Gastrocnemius medialis (tissue), 4 donors: ENCODE data around the gene TPX2. TPM values are rescaled to one million over a fixed set of nuclear protein-coding genes. Genes with fewer than 3 reads are reported as not detected.
"Not testable (repeated sequence)": the region's sequence is repeated elsewhere in the genome, so short reads cannot be mapped to it uniquely, and the experiment has no call there.

Experiments used
- ATAC-seq, 2 donors: fragments of 150-250 bp; one replicate each; pipeline ENCODE4 v1.9.1; 2016
- DNase-seq, 2 donors: peaks; one replicate each; pipeline ENCODE4 v3.0.0-alpha.2; 2019
- H3K27ac ChIP-seq, 4 donors: fragments of 200-600 bp; sonication (generic); 1 replicate in 1 of 4; 2 replicates in 3 of 4; pipeline ENCODE4 v1.5.1; 2016 to 2018; ENCODE audit warnings: mild to moderate bottlenecking in 2 of 4, moderate library complexity in 1 of 4
- H3K27me3 ChIP-seq, 3 donors: fragments of 200-600 bp; sonication (generic) in 2 of 3; 1 replicate in 1 of 3; 2 replicates in 2 of 3; pipeline versions ENCODE4 v1.5.1 to v1.6.0; 2016 to 2019; ENCODE audit warnings: mild to moderate bottlenecking in 1 of 3, moderate library complexity in 1 of 3
- H3K36me3 ChIP-seq, 2 donors: fragments of 200-600 bp; sonication (generic) in 1 of 2; one replicate each; pipeline ENCODE4 v1.5.1; 2017 to 2018
- H3K4me1 ChIP-seq, 2 donors: fragments of 200-600 bp; sonication (generic) in 1 of 2; one replicate each; pipeline ENCODE4 v1.5.1; 2016 to 2017; ENCODE audit warnings: mild to moderate bottlenecking in 2 of 2
- H3K4me3 ChIP-seq, 4 donors: fragments of 200-600 bp; sonication (generic) in 3 of 4; 1 replicate in 1 of 4; 2 replicates in 3 of 4; pipeline ENCODE4 v1.5.1; 2016 to 2019; ENCODE audit warnings: mild to moderate bottlenecking in 2 of 4
- H3K9me3 ChIP-seq, 3 donors: fragments of 200-600 bp; sonication (generic) in 2 of 3; 1 replicate in 1 of 3; 2 replicates in 2 of 3; pipeline ENCODE4 v1.5.1; 2016 to 2019
- POLR2A ChIP-seq, 2 donors: fragments of 450-650 bp; IDR thresholded peaks; one replicate each; pipeline ENCODE4 v1.6.1; 2017; ENCODE audit warnings: antibody characterized with exemption in 2 of 2, mild to moderate bottlenecking in 2 of 2, moderate library complexity in 2 of 2
- in situ Hi-C, 4 donors: fragments of 200-750 bp; cut with MboI; loops; one replicate each; pipeline versions ENCODE4 v1.15.0 to v1.8.0; 2017; ENCODE audit warnings: low sequenced_read_pairs in 4 of 4
- intact Hi-C: fragments of 100-400 bp; cut with DNase I; formaldehyde crosslinking; loops from one replicate; pipeline ENCODE4 v1.15.1; 2023; ENCODE audit warnings: low total_unique reads
- total RNA-seq, 4 donors: library from RNA; depleted of rRNA; stranded (reverse); fragments of >200 nt; gene quantifications; one replicate each; pipeline versions ENCODE4 v1.1.0 to v1.2.3, GENCODE V29; 2016
- TF ChIP-seq, protein P1 (sequence below), 5 experiments: fragments of 450-650 bp in 3 of 5; fragments of 200-600 bp in 2 of 5; sonication (generic) in 2 of 5; IDR thresholded peaks in 4 of 5; conservative IDR thresholded peaks in 1 of 5; 1 replicate in 4 of 5; 2 replicates in 1 of 5; pipeline ENCODE4 v1.5.1; 2016 to 2019; ENCODE audit warnings: antibody characterized with exemption in 5 of 5, mild to moderate bottlenecking in 3 of 5, moderate library complexity in 3 of 5

The TPX2 gene
- total RNA-seq, 4 donors from 2014 or later, result 0.46 to 1.9 (median 1.0) TPM

DNA sequence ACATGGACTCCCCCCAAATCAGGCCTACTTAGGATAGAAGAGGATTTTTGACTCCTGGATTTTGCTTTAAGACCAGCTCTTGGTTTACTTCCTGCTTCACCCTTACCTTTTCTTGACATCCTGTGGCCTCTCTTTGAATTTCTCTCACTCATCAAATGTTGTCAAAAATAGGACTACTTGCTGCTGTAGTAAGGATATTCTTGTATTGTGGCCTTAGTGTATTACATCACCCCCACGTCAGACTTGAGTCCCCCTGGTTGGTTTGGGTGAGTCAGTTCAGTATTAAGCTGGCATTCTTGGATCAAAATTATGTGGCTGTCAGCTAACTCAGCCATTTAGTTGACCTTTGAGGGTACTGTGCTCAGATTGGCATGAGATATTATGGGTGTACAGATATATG, 1.1 kb downstream of the TPX2 start:
- Histone ChIP-seq H3K36me3 (no peaks in the 10 kb centered on the region), H3K9me3 (no peaks in the 10 kb centered on the region), H3K27ac (no peak overlapping the region), H3K4me3 (no peak overlapping the region), H3K27me3 (no peaks in the 10 kb centered on the region), H3K4me1 (peaks cover 9 to 13% of the 10 kb centered on the region in 2 donors)
- intact Hi-C loops, result no loop called here
- ATAC-seq (no peak), DNase-seq (no peak)
- no peak for TF ChIP-seq POLR2A (IDR thresholded peaks at IDR 0.05)
- TF ChIP-seq, protein P1, sequence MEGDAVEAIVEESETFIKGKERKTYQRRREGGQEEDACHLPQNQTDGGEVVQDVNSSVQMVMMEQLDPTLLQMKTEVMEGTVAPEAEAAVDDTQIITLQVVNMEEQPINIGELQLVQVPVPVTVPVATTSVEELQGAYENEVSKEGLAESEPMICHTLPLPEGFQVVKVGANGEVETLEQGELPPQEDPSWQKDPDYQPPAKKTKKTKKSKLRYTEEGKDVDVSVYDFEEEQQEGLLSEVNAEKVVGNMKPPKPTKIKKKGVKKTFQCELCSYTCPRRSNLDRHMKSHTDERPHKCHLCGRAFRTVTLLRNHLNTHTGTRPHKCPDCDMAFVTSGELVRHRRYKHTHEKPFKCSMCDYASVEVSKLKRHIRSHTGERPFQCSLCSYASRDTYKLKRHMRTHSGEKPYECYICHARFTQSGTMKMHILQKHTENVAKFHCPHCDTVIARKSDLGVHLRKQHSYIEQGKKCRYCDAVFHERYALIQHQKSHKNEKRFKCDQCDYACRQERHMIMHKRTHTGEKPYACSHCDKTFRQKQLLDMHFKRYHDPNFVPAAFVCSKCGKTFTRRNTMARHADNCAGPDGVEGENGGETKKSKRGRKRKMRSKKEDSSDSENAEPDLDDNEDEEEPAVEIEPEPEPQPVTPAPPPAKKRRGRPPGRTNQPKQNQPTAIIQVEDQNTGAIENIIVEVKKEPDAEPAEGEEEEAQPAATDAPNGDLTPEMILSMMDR (IDR thresholded peaks at IDR 0.05 in 4 of 5, conservative IDR thresholded peaks at IDR 0.05 in 1 of 5), result no peak
- in situ Hi-C loops, result loop anchor here in 2 of 4 donors (10.0 to 25.0 kb wide), 3 partner anchors 75 to 178 kb away; partner anchors contain the start of genes FOXS1 (in 1 of the 2) and MYLK2 (in 1 of the 2)

DNA sequence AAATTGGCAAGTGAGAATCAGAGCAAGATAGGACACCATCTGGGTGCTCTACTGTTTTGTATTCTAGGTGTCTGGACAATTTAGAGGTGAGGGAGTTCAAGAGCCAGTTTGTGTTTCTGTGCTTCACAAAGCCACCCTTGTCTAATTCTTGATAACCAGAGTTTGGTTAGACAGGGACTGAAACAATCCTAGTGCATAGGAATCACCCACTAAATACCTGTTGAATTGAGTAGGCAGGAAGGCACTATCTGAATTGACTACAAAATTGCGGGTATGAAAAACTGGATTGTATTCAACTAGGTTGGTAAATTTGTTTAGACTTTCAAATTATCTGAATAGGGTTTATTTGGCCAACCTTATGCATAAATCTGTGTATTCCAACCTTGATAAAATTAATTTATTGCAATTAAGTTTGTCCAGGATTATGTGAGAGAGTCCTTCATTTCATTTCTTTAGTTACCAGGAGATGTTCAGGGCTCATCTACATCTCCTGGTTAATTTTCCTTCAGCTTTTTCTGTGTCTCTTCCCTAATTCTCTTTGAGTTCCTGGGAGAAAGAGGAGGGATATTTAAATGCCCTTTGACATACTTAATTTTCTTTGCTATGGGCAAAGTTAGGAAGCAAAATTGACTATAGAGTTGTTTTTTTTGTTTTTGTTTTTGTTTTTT, 1.7 kb downstream of the TPX2 start:
- no peaks in the 10 kb centered on the region for H3K9me3 ChIP-seq
- in situ Hi-C loops, result loop anchor here in 2 of 4 donors (10.0 to 25.0 kb wide), 3 partner anchors 74 to 178 kb away; partner anchors contain the start of genes FOXS1 (in 1 of the 2) and MYLK2 (in 1 of the 2)
- DNase-seq (no peak), ATAC-seq (no peak)
- H3K36me3 ChIP-seq, result no peaks in the 10 kb centered on the region
- H3K4me1 ChIP-seq, result peaks cover 12 to 19% of the 10 kb centered on the region in 2 donors
- no peak overlapping the region for H3K4me3 ChIP-seq
- TF ChIP-seq, protein P1 (IDR thresholded peaks at IDR 0.05 in 4 of 5, conservative IDR thresholded peaks at IDR 0.05 in 1 of 5), result no peak
- no peak for TF ChIP-seq POLR2A (IDR thresholded peaks at IDR 0.05)
- no peaks in the 10 kb centered on the region for H3K27me3 ChIP-seq
- intact Hi-C loops, result no loop called here
- H3K27ac ChIP-seq, result no peak overlapping the region

DNA sequence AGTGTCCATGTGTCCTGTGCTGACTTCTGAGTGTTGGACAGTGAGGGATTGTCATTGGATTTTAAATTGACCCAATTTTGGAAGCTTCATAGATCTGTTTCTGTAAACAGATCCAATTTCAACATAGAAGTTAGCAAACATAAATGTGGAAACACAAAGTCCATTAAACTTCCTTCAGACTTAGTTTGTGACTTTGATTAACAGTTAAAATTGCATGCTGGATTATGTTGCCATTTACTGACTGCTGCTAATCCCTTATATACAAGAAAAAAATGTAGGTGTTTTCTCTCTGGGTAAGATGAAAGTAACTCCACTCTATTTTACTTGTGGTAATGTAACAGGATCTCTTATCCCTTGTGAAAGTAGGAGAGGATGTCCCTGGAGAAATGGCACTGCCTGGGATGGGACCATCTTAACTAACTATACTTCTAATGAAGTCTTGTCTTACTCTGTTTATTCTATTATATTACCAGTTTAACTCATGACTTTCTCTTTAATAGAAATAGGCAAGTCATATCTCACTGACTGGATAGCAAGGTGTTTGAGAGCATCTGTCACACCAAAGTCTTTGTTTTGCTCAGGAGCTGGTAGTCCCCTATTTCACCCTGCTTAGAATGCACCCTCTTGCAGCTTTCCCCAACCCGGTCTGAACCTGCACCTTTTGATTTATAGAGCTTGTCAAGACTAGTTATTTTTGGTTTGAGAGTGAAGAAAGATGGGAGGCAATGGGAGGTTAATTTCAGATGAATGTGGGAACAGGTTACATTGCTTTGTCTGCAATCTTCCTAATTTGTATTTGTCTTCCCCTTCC, 7.2 kb downstream of the TPX2 start:
- H3K9me3 ChIP-seq, result no peaks in the 10 kb centered on the region
- no peaks in the 10 kb centered on the region for H3K36me3 ChIP-seq
- H3K27ac ChIP-seq, result peak overlapping the region; percentile 79 to 88 (median 83)
- DNase-seq, result no peak
- peaks cover 32 to 46% of the 10 kb centered on the region in 2 donors for H3K4me1 ChIP-seq
- H3K27me3 ChIP-seq, result no peaks in the 10 kb centered on the region
- intact Hi-C loops, result loop anchor here (5.0 kb wide), 1 partner anchor 41 kb away; no protein-coding TSS in a partner anchor
- TF ChIP-seq, protein P1 (IDR thresholded peaks at IDR 0.05 in 4 of 5, conservative IDR thresholded peaks at IDR 0.05 in 1 of 5), result no peak
- TF ChIP-seq POLR2A (IDR thresholded peaks at IDR 0.05), result no peak
- no peak overlapping the region for H3K4me3 ChIP-seq
- peak; percentile 68 to 85 for ATAC-seq
- in situ Hi-C loops, result loop anchor here in 2 of 4 donors (10.0 to 25.0 kb wide), 3 partner anchors 69 to 184 kb away; partner anchors contain the start of genes FOXS1 (in 1 of the 2) and MYLK2 (in 1 of the 2)

DNA sequence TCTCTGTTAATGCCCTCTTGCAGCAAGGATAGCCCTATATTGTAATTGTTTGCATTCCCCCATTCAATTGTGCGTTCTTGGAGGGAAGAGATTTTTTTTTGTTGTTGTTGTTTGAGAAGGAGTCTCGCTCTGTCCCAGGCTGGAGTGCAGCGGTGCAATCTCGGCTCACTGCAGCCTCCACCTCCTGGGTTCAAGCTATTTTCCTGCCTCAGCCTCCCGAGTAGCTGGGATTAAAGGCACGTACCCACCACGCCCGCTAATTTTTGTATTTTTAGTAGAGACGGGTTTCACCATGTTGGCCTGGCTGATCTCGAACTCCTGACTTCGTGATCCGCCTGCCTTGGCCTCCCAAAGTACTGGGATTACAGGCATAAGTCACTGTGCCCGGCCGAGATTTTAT, 7.9 kb downstream of the TPX2 start:
- Histone ChIP-seq H3K27ac (peak overlapping the region; percentile 79 to 88 (median 83)), H3K4me1 (peaks cover 32 to 46% of the 10 kb centered on the region in 2 donors)
- intact Hi-C loops, result loop anchor here (5.0 kb wide), 1 partner anchor 40 kb away; no protein-coding TSS in a partner anchor
- in situ Hi-C loops, result loop anchor here in 2 of 4 donors (10.0 to 25.0 kb wide), 3 partner anchors 68 to 185 kb away; partner anchors contain the start of genes FOXS1 (in 1 of the 2) and MYLK2 (in 1 of the 2)
- not testable (repeated sequence) for DNase-seq, H3K27me3 ChIP-seq, ATAC-seq, H3K9me3 ChIP-seq, H3K36me3 ChIP-seq, H3K4me3 ChIP-seq
